GM04504 (cell line): Measurements from ENCODE around the gene CARD9.
"Not testable (repeated sequence)": the region's sequence is repeated elsewhere in the genome, so short reads cannot be mapped to it uniquely, and the experiment has no call there.

ENCODE experiments used
- DNase-seq: peaks from one replicate; pipeline ENCODE4 v3.0.0-alpha.2; 2012; ENCODE audit warnings: low read depth

The CARD9 gene

GRCh38 chr9:136373300-136374182, at the start of gene CARD9:
CARD9 (minus strand) TSS chr9:136373669; CDS start chr9:136372078, 1,591 bp downstream.
- no peak for DNase-seq

DNA sequence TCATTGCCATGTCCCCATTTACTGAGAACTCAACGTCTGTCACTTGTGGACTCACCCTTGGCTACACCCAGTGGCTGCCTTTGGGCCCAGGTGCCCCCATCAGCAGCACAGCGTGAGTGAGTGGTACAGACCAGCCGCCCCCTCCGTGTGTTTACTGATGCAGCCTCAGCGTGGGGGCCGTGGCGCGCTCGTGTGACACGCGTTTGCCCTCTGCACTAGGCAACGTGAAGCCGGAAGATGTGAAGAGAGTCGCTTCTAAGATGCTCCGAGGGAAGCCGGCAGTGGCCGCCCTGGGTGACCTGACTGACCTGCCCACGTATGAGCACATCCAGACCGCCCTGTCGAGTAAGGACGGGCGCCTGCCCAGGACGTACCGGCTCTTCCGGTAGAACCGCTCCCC, 49.4 kb upstream of the CARD9 start:
- no peak for DNase-seq

- no peak for DNase-seq
These were observed 48.3 kb upstream of the CARD9 start for GRCh38 chr9:136421791-136422190.

- no peak for DNase-seq
These were observed 45.6 kb upstream of the CARD9 start for GRCh38 chr9:136419092-136419420.

GRCh38 chr9:136418182-136419091, 45.0 kb upstream of the CARD9 start:
- no peak for DNase-seq

GRCh38 chr9:136416914-136417313, 43.4 kb upstream of the CARD9 start:
- no peak for DNase-seq

GRCh38 chr9:136416427-136416826, 43.0 kb upstream of the CARD9 start:
- no peak for DNase-seq

DNA sequence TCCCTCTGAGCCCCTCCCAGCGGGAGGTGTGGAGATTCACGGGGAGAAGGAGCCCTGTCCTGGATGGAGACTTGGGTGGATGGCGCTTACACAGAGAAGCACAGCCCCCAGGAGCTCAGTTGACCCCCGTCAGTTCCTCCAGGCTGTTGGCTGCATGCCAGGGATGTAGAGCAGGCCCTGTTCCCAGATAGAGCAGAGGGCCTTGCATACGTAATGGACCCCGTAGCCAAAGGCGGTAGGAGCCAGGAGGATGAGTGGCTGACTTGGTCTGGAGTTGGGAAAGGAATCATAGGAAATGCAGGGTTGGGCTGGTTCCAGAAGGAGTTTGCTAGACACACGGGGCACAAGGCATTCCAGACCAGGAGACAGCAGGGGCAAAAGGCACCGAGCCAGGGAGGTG, 39.5 kb upstream of the CARD9 start:
- no peak for DNase-seq

DNA sequence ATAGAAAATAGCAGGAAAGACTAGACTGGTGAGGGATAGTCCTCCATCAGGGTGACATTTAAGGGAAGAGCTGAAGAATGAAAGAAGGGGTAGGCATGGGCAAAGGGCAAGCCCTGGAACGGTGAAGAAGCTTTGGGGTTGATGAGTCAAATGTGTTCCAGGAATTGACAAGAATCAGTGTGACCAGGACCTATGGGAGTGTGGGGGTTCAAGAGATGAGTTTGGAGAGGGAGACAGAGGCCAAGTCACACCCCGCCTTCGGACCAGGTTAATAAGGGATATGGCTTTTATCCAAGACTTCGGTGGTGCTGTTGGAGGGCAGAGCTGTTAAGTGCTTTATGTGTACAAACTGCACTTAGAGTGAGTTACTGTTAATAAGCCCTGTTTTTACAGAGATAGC, 37.9 kb upstream of the CARD9 start:
- DNase-seq: no peak

GRCh38 chr9:136410500-136411287, 37.2 kb upstream of the CARD9 start, which contains the start of the genes ENTR1 and PMPCA:
ENTR1 (minus strand) TSS chr9:136410614; CDS start chr9:136410397, 217 bp downstream.
PMPCA (plus strand) TSS chr9:136410658; CDS start chr9:136410669, 11 bp downstream.
- DNase-seq: peak; percentile 66

GRCh38 chr9:136409557-136410455, 36.3 kb upstream of the CARD9 start:
- no peak for DNase-seq

DNA sequence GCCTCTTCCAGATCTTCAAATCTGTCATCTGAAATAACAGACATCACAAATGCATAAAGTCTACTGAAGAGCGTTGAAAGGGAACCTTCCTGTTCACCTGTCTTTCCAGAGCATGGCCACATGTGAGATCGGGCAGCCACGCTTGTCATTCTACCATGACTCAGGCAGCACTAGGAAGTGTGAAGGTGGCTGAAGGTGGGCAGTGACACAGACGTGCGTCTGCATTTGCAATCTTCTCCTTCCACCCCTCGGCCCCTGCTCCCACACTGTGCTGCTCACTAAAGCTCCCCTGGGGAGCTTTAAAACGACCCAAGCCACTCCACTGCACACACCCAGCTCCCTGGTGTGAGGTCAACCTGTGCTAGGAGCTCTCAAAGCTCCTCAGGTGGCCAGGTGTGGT, 34.4 kb upstream of the CARD9 start:
- DNase-seq: no peak

- DNase-seq: not testable (repeated sequence)
These were observed 33.6 kb upstream of the CARD9 start for GRCh38 chr9:136407061-136407460.

GRCh38 chr9:136405904-136406303, 32.4 kb upstream of the CARD9 start:
- DNase-seq: not testable (repeated sequence)

DNA sequence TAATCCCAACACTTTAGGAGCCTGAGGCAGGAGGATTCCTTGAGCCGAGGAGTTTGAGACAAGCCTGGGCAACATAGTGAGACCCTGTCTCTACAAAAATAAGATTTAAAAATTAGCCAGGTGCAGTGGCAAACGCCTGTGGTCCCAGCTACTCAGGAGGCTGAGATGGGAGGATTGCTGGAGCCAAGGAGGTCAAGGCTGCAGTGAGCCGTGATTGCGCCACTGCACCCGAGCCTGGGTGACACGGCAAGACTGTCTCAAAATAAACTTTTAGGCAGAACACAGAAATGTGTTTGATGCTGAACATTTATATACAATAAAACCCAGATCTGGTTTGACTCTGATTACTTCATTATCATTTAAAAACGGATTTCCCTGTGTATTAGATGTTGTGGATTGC, 32.0 kb upstream of the CARD9 start:
- DNase-seq: no peak

GRCh38 chr9:136404801-136405136, 31.3 kb upstream of the CARD9 start:
- no peak for DNase-seq

GRCh38 chr9:136403915-136404800, 30.7 kb upstream of the CARD9 start:
- no peak for DNase-seq

DNA sequence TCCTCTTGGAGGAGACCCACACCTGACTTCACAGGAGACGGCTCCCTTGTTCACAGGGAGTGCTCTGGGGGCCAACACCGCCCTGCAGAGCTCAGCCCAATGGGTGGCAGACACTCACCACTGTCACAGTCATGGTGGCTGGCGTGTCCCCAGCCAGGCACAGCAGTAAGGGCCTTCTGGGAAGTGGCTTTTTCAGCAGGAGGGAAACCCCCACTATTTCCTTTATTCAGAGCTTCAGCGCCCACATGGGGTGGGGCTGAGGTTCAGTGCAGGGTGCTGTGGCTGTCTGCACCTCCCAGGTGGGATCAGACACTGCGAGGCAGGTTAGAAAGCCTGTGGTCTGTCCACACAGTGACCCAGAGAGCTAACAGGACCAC, 30.1 kb upstream of the CARD9 start:
- no peak for DNase-seq

- DNase-seq: no peak
These were observed 28.6 kb upstream of the CARD9 start for GRCh38 chr9:136402067-136402466.
